GOT3 (cell line): Measurements from ENCODE around the gene ARL2BP.
"Not testable (repeated sequence)": the region's sequence is repeated elsewhere in the genome, so short reads cannot be mapped to it uniquely, and the experiment has no call there.

Source experiments
- DNase-seq: peaks from one replicate; lab custom pipeline; 2025; ENCODE audit warnings: mixed read lengths; lab: John Stamatoyannopoulos, UW

Gene ARL2BP

GRCh38 chr16:57263541-57264351 is 18.7 kb downstream of the ARL2BP start:
- DNase-seq: no peak

DNA sequence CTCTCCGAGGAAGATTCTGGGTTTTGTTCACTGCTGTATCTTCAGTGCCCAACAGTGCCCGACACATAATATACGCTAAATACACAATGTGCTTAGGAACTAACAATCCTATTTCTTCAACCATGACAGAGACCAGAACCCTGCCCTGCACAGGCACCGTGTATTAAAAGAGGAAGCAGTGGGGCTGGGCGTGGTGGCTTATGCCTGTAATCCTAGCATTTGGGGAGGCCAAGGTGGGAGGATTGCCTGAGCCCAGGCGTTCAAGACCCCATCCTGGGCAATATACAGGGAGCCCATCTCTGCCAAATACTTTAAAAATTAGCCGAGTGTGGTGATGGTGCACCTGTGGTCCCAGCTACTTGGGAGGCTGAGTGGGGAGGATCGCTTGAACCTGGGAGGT is 19.3 kb downstream of the ARL2BP start:
- no peak for DNase-seq

DNA sequence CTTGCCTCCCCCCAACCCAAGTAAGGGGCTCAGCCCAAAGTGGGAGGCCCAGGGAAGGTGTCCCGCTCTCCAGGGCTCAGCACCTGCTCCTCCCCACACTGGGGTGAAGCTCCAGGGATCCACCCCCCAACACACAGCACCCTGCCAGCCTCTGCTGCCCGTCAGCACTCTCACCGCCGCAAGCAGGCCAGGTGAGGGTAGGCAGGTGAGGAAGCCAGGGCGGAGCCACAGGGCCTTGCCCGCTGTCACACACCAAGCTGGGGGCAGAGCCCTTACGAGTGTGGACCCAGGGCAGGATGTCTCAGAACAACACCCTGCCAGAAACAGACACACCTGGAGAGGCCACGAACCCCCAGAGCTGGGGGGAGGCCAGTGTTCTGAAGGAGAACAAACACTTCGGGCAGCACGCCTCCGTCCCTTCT is 19.9 kb downstream of the ARL2BP start:
- DNase-seq: no peak

DNA sequence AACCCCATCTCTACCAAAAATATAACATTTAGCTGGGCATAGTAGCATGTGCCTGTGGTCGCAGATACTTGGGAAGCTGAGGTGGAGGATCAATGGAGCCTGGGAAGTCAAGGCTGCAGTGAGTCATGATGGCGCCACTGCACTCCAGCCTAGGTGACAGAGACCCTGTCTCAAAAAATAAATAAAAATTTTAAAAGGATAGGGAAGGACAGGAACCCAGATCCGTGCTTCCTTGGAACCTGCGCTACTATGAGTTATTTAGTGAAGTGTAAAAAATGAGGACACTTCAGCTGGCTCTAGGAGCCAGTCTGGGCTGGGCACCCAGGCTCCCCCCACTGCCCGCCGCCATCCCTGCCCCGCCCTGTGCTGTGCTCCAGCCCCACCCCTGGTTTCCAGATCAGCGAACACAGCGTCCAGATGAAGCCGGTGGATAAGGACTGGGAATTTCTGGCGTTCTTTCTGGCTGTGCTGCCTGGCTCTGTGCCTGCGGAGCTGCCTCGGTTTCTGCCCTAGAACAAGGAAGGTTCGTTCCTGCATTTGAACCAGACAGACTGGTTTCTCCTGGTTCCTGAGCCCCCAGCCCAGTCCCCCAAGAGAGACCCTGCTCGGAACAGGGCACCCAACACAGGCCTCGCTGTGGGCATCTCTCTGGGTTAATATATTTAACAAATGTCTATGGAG is 20.9 kb downstream of the ARL2BP start:
- DNase-seq: no peak

- DNase-seq: no peak
Observed at GRCh38 chr16:57266531-57267260, 21.6 kb downstream of the ARL2BP start.

DNA sequence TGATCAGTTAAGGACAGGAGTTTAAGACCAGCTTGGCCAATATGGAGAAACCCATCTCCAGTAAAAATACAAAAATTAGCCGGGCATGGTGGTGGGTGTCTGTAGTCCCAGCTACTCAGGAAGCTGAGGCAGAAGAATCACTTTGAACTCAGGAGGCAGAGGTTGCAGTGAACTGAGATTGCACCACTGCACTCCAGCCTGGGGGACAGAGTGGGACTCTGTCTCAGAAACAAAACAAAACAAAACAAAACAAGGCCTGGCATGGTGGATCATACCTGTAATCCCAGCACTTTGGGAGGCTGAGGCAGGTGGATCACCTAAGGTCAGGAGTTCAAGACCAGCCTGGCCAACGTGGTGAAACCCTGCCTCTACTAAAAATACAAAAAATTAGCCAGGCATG is 22.3 kb downstream of the ARL2BP start:
- DNase-seq: not testable (repeated sequence)

GRCh38 chr16:57268804-57269800 is 24.0 kb downstream of the ARL2BP start:
- no peak for DNase-seq

DNA sequence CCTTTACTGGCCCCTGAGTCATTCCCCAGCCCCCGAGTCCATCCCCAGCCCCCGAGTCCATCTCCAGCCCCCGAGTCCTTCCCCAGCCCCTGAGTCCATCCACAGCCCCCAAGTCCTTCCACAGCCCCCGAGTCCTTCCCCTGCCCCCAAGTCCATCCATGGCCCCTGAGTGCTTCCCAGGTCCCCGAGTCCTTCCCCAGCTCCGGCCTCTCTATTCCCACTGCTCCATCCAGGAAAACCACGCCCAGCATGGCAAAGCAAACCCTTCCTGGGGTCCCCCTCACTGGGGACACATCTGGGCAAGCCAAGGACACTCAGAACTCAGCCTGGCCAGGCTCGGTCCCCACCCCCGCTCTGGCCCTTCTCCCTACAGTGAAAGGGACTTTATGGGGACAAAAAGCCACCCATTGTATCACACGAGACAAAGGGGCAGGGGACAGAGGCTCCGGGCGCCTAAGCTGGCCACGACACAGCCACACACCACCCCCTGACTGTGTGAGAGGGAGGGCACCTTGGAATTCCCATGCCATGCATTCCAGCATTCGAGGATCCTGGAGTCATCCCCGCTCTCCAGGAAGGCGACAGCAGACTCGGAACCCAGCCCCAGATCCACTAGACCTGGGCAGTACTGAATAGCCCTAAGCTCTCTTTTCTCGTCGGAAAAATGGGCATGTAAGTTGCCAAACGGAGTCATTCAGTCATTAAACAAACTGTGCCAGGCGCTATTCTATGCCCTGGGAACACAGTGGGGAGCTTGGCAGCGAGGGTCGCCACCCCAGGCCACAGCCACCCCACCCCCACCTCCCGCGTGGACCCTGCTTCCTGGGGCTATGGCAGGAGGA is 25.4 kb downstream of the ARL2BP start:
- DNase-seq: no peak

- DNase-seq: no peak
Observed at GRCh38 chr16:57271063-57271345, 25.9 kb downstream of the ARL2BP start.

GRCh38 chr16:57271867-57272495 is 26.9 kb downstream of the ARL2BP start:
- no peak for DNase-seq

GRCh38 chr16:57273359-57273758 is 28.3 kb downstream of the ARL2BP start:
- no peak for DNase-seq

GRCh38 chr16:57273826-57274225 is 28.8 kb downstream of the ARL2BP start:
- no peak for DNase-seq

GRCh38 chr16:57275946-57276345 is 30.9 kb downstream of the ARL2BP start:
- not testable (repeated sequence) for DNase-seq

DNA sequence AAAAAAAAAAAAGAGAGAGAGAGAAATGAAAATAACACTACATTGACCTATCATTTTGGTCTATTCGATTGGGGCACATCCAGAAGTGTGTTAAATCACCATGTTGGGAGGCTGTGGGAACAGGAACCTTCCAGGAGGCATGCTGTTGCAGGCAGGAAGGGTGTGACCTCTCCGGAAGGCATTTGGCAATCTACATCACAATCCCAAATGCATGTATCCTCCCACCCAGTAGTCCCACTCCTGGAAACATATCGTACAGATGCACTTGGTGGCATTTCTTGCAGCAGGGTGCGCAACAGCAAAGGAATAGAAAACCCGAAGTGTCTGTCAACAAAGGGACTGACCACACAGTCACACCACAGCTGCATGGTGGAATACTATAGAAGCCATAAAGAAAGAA is 31.5 kb downstream of the ARL2BP start:
- DNase-seq: no peak

DNA sequence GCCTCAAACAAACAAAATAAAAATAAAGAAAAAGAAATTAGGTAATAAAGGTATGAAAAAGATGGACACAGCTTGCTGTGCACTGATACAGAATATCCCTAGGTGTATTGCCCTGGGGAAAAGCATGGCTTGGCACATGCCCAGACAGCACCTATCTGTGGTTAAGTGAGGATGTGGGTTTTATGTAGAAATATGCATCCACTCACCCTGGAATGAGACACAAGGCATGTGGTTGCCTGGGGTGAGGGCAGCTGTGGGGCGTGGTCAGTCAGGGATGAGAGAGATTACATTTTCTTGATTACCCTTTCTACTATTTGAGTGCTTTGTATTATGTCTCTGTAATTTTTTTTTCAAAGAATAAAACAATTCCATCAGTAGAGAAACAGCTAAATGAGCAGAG is 32.5 kb downstream of the ARL2BP start:
- no peak for DNase-seq

- no peak for DNase-seq
Observed at GRCh38 chr16:57278494-57278893, 33.4 kb downstream of the ARL2BP start.

DNA sequence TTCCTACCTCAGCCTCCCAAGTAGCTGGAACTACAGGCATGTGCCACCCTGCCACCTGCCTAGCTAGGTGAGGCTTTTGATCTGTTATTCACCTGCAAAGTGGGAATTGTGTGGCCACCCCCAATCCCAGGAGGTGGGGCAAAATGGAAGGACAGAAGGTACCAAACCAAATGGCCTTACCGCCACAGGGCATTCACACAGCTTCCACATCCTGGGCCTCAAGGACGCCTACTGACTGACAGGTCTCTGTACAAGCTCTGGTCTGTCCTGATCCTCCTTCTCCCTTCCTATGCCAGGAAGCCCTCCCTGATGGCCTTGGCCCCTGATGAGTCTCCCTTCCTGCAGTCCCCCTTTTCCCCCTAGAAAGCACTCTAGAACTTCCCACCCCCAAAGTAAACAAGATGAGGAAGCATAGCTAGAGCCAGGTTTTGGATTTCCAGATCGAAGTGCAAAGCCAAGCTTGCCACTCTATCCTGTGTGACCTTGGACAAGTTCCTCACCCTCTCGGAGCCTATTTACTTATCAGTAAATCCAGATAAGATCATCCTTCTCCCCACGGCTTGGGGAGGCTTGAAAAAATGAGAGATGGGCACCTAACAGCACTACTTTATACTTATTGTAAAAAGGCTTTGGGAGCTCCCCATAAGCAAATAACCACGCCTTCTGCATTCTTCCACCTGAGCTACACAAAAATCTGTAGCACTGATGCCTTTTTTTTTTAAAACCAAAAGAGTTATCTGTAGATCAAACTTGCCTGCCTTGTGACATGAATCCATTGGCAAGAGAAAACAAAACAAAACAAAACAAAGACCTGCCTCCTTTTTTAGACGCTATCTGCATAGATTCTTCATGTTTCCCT is 35.0 kb downstream of the ARL2BP start:
- DNase-seq: no peak

- no peak for DNase-seq
Observed at GRCh38 chr16:57281791-57282190, 36.7 kb downstream of the ARL2BP start.

GRCh38 chr16:57282510-57283213 is 37.6 kb downstream of the ARL2BP start:
- no peak for DNase-seq
